C4-2B (cell line): ENCODE data around the gene NEAT1.

ENCODE experiments used
- H3K27ac ChIP-seq: fragments of 450-650 bp; 2 replicates; pipeline ENCODE4 v1.5.1; 2017
- ZFX ChIP-seq: fragments of 450-650 bp; IDR thresholded peaks from 2 replicates; pipeline ENCODE4 v1.6.1; 2017
- TF ChIP-seq, protein P1 (sequence below): fragments of 450-650 bp; conservative IDR thresholded peaks from 2 replicates; pipeline ENCODE4 v1.5.1; 2017; ENCODE audit warnings: mild to moderate bottlenecking

NEAT1 gene

DNA sequence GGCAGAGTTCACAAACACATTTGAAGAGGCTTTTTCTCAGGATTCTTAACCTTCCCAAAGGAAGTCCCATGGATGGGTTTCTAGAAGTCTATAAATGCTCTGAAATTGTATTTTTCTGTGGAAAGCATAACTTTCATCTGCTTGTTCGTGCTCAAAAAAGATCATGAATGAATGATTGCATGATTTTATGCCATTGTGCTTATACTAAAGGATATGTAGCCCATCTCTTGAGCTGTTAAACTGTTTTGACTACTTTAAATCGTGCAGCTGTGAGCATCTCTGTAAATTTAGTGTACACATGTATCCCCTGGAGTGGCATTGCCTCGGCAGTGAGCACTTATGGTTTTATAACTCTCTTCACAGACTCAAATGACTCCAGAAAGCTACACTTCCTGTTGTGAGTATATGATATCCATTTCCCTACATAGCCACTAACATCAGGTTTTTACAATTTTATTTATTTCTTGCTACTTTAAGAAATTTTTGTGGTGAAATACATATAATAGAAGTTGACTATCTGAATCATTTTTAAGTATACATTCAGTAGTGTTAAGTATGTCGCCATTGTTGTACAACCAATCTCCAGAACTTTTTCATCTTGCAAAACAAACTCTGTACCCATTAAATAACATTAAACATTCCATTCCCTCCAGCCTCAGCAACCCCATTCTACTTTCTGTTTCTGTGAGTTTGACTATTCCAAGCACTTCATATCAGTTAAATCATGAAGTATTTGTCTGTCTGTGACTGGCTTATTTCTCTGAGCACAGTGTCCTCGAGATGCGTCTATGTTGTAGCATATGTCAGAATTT lies 8.0 kb downstream of the NEAT1 start:
- peak overlapping the region; percentile 38 for H3K27ac ChIP-seq
- TF ChIP-seq, protein P1, sequence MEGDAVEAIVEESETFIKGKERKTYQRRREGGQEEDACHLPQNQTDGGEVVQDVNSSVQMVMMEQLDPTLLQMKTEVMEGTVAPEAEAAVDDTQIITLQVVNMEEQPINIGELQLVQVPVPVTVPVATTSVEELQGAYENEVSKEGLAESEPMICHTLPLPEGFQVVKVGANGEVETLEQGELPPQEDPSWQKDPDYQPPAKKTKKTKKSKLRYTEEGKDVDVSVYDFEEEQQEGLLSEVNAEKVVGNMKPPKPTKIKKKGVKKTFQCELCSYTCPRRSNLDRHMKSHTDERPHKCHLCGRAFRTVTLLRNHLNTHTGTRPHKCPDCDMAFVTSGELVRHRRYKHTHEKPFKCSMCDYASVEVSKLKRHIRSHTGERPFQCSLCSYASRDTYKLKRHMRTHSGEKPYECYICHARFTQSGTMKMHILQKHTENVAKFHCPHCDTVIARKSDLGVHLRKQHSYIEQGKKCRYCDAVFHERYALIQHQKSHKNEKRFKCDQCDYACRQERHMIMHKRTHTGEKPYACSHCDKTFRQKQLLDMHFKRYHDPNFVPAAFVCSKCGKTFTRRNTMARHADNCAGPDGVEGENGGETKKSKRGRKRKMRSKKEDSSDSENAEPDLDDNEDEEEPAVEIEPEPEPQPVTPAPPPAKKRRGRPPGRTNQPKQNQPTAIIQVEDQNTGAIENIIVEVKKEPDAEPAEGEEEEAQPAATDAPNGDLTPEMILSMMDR, result no peak
- no peak for TF ChIP-seq ZFX

DNA sequence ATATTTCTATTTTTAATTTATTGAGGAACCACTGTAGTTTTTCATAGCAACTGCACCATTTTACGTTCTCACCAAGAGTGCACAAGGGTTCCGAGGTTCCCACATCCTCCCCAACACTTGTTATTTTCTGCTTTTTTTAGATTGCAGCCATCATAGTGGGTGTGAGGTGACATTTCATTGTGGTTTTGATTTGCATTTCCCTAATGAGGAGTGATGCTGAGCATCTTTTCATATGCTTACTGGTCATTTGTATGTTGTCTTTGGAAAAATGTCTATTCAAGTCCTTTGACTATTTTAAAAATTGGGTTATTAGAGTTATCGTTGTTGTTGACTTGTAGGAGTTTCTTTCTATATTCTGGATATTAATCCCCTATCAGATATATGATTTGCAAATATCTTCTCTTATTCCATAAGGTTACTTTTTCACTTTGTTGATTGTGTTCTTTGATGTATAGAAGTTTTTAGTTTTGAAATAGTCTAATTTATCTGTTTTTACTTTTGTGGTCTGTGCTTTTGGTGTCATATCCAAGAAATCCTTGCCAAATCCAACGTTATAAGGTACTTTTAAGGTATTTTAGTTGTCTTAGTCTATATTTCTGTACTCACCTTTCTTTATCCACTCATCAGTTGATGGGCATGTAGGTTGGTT lies 9.0 kb downstream of the NEAT1 start:
- H3K27ac ChIP-seq, result no peak overlapping the region
- TF ChIP-seq, protein P1, result no peak
- TF ChIP-seq ZFX, result no peak

- H3K27ac ChIP-seq, result no peak overlapping the region
Measured at GRCh38 chr11:65432100-65432650, 9.6 kb downstream of the NEAT1 start.

DNA sequence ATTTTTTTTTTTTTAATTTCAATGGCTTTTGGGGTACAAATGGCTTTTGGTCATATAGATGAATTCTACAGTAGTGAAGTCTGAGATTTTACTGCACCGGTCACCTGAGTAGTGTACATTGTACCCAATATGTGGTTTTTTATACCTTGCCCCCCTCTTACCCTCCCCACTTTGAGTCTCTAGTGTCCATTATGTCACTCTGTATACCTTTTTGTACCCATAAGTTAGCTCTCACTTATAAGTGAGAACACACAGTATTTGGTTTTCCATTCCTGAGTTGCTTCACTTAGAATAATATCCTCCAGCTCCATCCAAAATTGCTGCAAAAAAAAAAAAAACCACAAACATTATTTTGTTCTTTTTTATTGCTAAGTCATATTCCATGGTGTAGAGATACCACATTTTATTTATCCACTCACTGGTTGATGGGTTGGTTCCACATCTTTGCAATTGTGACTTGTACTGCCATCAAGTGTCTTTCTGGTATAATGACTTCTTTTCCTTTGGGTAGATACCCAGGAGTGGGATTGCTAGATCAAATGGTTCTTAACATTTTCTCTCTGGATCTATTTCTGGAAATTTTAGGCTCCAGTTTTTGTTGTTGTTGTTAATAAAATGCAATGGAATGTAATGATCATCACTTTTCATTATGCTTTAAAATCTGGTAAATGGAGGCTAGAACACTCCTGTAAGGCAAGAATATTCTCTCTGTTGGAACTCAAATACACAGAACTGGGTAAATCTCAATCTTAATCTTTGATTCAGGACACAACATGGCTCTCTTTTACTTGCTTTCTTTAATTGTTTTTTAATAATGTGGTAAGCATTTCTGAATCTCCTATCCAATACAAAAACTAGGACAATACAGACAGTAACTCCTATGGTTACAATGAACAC lies 10.3 kb downstream of the NEAT1 start:
- no peak for TF ChIP-seq ZFX
- TF ChIP-seq, protein P1, result peak; percentile 37
- H3K27ac ChIP-seq, result no peak overlapping the region

More at GRCh38 chr11:65432100-65432650, 9.6 kb downstream of the NEAT1 start:
- TF ChIP-seq, protein P1, result no peak
- TF ChIP-seq ZFX, result no peak

GRCh38 chr11:65433657-65434056 lies 11.1 kb downstream of the NEAT1 start:
- H3K27ac ChIP-seq, result no peak overlapping the region

DNA sequence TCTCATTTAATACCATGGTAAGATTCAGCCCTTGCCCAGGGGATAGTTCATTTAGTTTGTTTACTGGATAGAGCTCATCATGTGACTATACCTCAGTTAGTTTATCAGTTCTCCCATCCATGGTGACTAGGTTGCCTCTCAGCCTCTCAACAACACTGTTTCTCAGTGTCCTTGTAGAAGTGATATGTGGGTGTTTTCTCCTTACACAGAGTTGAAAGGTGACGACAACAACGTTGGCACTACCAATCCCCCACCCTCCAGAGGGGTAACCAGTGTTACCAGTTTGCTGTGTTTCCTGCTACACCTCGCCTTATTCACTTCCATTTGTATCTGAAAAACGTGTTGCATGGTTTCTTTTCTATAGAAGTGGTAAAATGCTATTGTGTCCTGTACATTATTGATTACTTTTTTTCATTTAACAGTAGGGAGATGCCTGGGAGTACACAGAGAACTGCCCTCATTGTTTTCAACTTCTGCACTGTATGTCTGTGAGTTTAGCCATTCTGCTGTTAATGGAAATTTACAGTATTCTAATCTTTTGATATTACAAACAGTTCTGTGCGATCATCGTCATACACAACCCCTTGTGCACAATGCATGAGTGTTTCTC lies 11.6 kb downstream of the NEAT1 start:
- no peak for TF ChIP-seq ZFX
- TF ChIP-seq, protein P1, result no peak
- H3K27ac ChIP-seq, result no peak overlapping the region

More at GRCh38 chr11:65433657-65434056, 11.1 kb downstream of the NEAT1 start:
- TF ChIP-seq ZFX, result no peak
